ENCODE data around the gene GAS6.

The GAS6 gene

DNA sequence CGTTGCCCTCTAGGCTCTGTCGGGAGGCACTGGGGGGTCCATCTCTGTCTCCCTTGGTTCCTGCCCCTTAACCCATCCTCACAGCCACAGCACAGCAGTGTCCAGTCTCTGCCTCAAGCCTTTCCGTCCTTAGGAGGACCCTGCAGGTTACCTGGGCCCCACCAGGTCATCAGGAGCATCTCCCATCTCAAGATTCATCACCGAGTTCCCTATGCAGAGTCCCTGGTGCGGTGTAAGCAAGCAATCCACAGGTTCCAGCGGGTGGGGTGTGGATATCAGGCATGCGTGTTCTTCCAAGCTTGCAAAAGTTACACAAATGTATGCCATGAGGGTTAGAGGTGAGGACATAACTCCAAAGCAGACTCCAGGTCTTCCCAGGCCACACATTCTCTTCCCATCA is 20.9 kb upstream of the GAS6 start:
- Mint-ChIP-seq H3K36me3 (ENCODE audit: low read depth) (no peaks in the 10 kb centered on the region), H3K27ac (no peak overlapping the region), H3K9me3 (no peaks in the 10 kb centered on the region), H3K27me3 (ENCODE audit: low read depth, poor library complexity) (peaks cover 10% of the 10 kb centered on the region), H3K4me3 (no peak overlapping the region), H3K4me1 (peaks cover 34% of the 10 kb centered on the region)
- TF ChIP-seq, protein P1, sequence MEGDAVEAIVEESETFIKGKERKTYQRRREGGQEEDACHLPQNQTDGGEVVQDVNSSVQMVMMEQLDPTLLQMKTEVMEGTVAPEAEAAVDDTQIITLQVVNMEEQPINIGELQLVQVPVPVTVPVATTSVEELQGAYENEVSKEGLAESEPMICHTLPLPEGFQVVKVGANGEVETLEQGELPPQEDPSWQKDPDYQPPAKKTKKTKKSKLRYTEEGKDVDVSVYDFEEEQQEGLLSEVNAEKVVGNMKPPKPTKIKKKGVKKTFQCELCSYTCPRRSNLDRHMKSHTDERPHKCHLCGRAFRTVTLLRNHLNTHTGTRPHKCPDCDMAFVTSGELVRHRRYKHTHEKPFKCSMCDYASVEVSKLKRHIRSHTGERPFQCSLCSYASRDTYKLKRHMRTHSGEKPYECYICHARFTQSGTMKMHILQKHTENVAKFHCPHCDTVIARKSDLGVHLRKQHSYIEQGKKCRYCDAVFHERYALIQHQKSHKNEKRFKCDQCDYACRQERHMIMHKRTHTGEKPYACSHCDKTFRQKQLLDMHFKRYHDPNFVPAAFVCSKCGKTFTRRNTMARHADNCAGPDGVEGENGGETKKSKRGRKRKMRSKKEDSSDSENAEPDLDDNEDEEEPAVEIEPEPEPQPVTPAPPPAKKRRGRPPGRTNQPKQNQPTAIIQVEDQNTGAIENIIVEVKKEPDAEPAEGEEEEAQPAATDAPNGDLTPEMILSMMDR (IDR thresholded peaks at IDR 0.05), result no peak
- no peak for DNase-seq

DNA sequence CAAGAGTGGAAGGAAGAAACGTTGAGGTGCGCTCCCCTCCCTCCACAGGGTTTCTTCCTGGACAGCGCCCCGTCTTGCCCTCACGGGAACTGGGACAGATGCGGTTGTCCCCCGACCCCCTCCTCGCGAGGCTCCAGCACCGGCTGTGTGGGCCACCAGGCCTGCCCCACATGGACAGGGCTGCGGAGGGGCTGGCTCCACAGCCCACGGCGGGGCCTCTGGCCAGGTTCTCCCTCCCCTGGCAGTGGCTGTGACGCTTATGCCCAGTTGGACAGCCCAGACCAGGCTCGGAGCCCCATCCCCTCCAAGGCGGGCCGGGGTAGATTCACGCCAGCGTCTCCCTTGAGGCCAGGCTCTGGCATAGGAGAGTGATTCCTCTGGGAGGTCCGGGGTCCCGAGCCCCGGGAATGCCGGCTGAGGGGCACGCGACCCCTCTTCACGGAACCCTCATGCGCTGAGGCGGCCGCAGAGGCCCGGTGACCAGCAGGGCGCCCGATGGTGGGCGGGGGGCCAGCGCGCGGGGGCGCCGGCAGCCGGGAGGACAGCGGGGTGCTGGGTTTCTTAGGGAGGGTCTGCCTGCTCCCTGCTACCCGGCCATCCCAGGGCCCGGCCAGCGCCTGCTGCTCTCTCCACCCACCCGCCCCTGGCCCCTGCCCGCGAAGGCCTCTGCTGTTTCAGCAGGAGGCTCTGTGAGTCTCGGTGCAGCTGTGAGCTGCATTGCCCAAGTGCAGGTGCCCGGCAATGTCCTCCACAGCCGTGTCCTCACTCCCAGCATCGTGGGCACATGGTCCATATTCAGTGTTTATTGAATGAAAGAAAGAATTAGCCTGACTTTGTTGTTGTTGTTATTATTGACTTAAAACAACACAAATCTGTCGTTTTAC is 20.3 kb upstream of the GAS6 start:
- peaks cover 12% of the 10 kb centered on the region for H3K27me3 Mint-ChIP-seq (ENCODE audit: low read depth, poor library complexity)
- no peak for DNase-seq
- no peak overlapping the region for H3K27ac Mint-ChIP-seq
- TF ChIP-seq, protein P1 (IDR thresholded peaks at IDR 0.05), result no peak
- peaks cover 39% of the 10 kb centered on the region for H3K4me1 Mint-ChIP-seq
- no peak overlapping the region for H3K4me3 Mint-ChIP-seq
- H3K9me3 Mint-ChIP-seq, result no peaks in the 10 kb centered on the region
- no peaks in the 10 kb centered on the region for H3K36me3 Mint-ChIP-seq (ENCODE audit: low read depth)

DNA sequence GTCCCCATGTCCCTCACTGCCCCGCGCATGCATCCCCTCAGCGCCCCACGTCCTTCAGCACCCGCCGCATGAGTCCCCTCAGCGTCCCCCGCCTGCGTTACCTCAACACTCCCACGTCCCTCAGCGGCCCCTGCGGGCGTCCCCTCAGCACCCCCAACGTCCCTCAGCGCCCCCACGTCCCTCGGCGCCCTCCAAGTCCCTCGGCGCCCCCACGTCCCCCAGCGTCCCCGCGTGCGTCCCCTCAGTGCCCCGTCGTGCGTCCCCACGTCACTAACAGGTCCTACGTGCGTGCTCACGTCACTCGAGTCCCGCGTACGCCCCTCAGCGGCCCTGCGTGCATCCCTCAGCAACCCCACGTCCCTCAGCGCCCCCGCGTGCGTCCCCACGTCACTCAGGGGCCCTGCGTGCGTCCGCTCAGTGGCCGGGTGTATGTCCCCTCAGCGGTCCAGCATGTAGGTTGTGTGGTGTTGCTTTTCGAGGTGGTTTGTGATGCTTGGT is 19.5 kb upstream of the GAS6 start:
- H3K4me1 Mint-ChIP-seq, result peaks cover 44% of the 10 kb centered on the region
- peaks cover 17% of the 10 kb centered on the region for H3K27me3 Mint-ChIP-seq (ENCODE audit: low read depth, poor library complexity)
- no peak for DNase-seq

DNA sequence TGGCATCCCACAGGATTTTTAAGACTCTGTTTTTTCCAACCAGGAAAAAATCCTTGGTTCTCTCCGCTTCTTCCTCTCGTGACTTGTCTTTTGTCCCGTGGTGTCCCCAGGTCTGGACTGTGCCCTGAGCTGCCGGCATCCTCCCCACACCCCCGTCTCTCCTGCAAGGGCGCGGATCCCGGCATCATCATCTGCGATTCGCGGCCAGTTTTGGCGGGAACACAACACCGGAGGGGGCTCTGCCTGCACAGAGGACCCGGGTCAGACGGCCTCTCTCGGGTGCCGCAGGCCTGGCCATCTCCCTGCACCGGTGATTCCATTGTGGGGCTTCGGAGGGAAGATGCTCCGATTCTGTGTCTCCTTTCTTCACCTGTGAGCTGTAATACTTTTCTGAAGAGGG is 18.8 kb upstream of the GAS6 start:
- peak overlapping the region; percentile 26 for H3K4me3 Mint-ChIP-seq

More for the DNA sequence above, 19.5 kb upstream of the GAS6 start:
- Mint-ChIP-seq H3K36me3 (ENCODE audit: low read depth) (no peaks in the 10 kb centered on the region), H3K27ac (no peak overlapping the region), H3K9me3 (no peaks in the 10 kb centered on the region), H3K4me3 (no peak overlapping the region)
- TF ChIP-seq, protein P1 (IDR thresholded peaks at IDR 0.05), result no peak

GRCh38 chr13:113882267-113882630 is 18.4 kb upstream of the GAS6 start:
- no peak overlapping the region for H3K27ac Mint-ChIP-seq
- H3K4me1 Mint-ChIP-seq, result peaks cover 51% of the 10 kb centered on the region
- peak overlapping the region; percentile 26 for H3K4me3 Mint-ChIP-seq
- DNase-seq, result no peak
- no peaks in the 10 kb centered on the region for H3K9me3 Mint-ChIP-seq
- TF ChIP-seq, protein P1 (IDR thresholded peaks at IDR 0.05), result no peak
- no peaks in the 10 kb centered on the region for H3K36me3 Mint-ChIP-seq (ENCODE audit: low read depth)
- peaks cover 20% of the 10 kb centered on the region for H3K27me3 Mint-ChIP-seq (ENCODE audit: low read depth, poor library complexity)

More for the DNA sequence above, 18.8 kb upstream of the GAS6 start:
- no peak for DNase-seq
- Mint-ChIP-seq H3K4me1 (peaks cover 47% of the 10 kb centered on the region), H3K27ac (no peak overlapping the region), H3K9me3 (no peaks in the 10 kb centered on the region), H3K27me3 (ENCODE audit: low read depth, poor library complexity) (peaks cover 20% of the 10 kb centered on the region), H3K36me3 (ENCODE audit: low read depth) (no peaks in the 10 kb centered on the region)
- TF ChIP-seq, protein P1 (IDR thresholded peaks at IDR 0.05), result no peak
